Duodenal mucosa (tissue), 2 donors: Measurements from ENCODE around the gene PMCH.
"Not testable (repeated sequence)": the region's sequence is repeated elsewhere in the genome, so short reads cannot be mapped to it uniquely, and the experiment has no call there.

Source experiments
- H3K27ac ChIP-seq: one replicate; pipeline ENCODE4 v1.7.0; 2013; ENCODE audit warnings: low read depth, low read length
- H3K27me3 ChIP-seq, 2 donors: one replicate each; pipeline ENCODE4 v1.7.0; 2013; ENCODE audit warnings: low read length in 2 of 2, control low read depth in 1 of 2; ENCODE audit not compliant: insufficient read depth in 2 of 2, control insufficient read depth in 1 of 2
- H3K36me3 ChIP-seq, 2 donors: one replicate each; pipeline ENCODE4 v1.7.0; 2013; ENCODE audit warnings: low read length in 2 of 2, control low read depth in 1 of 2; ENCODE audit not compliant: insufficient read depth in 2 of 2, control insufficient read depth in 1 of 2
- H3K4me1 ChIP-seq, 2 donors: one replicate each; pipeline ENCODE4 v1.7.0; 2013; ENCODE audit warnings: low read length in 2 of 2, control low read depth in 1 of 2; ENCODE audit not compliant: insufficient read depth in 2 of 2, control insufficient read depth in 1 of 2
- H3K4me3 ChIP-seq, 2 donors: one replicate each; pipeline ENCODE4 v1.7.0; 2013; ENCODE audit warnings: low read length in 2 of 2, low read depth in 1 of 2
- H3K9ac ChIP-seq, 2 donors: one replicate each; pipeline ENCODE4 v1.7.0; 2013; ENCODE audit warnings: low read length in 2 of 2, low read depth in 1 of 2
- H3K9me3 ChIP-seq, 2 donors: one replicate each; pipeline ENCODE4 v1.7.0; 2013; ENCODE audit warnings: low read length in 2 of 2, control low read depth in 1 of 2; ENCODE audit not compliant: control insufficient read depth in 1 of 2

The PMCH gene, protein sequence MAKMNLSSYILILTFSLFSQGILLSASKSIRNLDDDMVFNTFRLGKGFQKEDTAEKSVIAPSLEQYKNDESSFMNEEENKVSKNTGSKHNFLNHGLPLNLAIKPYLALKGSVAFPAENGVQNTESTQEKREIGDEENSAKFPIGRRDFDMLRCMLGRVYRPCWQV

DNA sequence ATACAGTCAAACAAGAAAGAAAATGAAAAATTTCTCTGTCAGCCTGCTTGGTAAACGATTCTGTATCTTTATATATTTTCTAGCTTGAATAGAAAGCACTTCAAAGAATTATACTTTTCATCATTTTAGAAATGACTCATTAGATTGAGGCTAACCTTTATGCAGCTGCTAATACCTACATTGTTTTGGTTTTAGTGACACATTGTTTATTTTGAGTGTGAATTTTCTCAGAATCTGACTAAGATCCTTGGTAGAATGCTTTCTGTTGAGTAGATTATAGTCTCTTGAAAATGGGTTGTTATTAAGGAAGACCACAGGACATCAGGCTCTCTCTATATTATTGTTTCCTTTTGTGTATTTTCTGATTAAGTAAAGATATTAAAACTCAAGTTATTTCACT lies at the start of gene PMCH:
TSS of gene PMCH (minus strand) at position 45 of the 400 bp plus-strand sequence. CDS start 63 bp downstream, outside the sequence.
- no peaks in the 10 kb centered on the region for H3K27me3 ChIP-seq

DNA sequence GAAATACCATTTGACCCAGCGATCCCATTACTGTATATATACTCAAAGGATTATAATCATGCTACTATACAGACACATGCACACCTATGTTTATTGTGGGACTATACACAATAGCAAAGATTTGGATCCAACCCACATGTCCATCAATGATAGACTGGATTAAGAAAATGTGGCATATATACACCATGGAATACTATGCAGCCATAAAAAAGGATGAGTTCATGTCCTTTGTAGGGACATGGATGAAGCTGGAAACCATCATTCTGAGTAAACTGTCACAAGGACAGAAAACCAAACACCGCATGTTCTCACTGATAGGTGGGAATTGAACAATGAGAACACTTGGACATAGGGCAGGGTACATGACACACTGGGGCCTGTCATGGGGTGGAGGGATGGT lies 43.2 kb upstream of the PMCH start:
- H3K9me3 ChIP-seq: not testable (repeated sequence)

More for the DNA sequence above, at the start of gene PMCH:
- Histone ChIP-seq H3K36me3 (no peaks in the 10 kb centered on the region), H3K4me1 (no peaks in the 10 kb centered on the region), H3K9ac (no peak within 1 kb of the TSS), H3K27ac (no peak within 1 kb of the TSS), H3K4me3 (no peak within 1 kb of the TSS), H3K9me3 (no peaks in the 10 kb centered on the region)

DNA sequence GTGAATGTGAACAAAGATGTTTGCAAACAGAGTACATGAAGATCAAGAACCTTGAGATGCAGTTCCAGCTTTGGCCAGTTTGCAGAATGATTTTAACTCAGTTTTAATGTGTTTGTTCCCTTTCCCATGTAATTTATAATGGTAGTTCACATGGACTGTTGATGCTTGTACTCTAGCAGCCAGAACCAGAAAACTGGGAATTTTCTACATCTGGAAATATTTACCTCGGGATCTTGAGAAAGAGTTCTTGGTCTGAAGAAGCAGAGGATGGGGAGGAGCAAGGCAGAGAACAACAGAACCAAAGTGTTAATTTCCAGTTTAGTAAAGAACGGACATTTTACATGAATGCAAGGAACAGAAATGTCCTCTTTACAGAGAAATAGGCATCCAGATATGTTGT lies 37.0 kb upstream of the PMCH start:
- Histone ChIP-seq H3K36me3 (no peaks in the 10 kb centered on the region), H3K9me3 (no peaks in the 10 kb centered on the region), H3K27me3 (no peaks in the 10 kb centered on the region), H3K4me3 (no peak overlapping the region), H3K27ac (no peak overlapping the region), H3K9ac (no peak overlapping the region), H3K4me1 (no peaks in the 10 kb centered on the region)

More for the DNA sequence above, 43.2 kb upstream of the PMCH start:
- not testable (repeated sequence) for H3K4me1 ChIP-seq, H3K27ac ChIP-seq, H3K36me3 ChIP-seq, H3K27me3 ChIP-seq, H3K9ac ChIP-seq, H3K4me3 ChIP-seq

DNA sequence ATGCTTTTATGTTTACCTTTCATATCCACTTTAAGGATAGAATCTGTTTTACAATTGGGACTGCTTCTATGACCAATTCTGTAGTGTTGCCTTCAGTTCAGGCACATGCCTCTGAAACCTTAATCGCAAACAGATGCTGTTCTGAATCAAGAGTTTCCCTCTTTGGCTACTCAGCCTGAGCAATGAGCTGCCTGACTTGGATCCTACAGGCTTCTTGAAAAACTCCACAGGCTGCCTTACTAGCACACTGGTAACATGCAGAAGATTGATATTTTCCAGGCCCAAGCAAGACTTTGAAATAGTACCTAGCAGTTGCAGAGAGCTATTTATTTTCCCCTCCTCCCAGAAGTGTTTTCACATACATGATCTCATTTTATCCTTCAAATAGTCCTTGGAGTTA lies 34.8 kb upstream of the PMCH start:
- H3K36me3 ChIP-seq: no peaks in the 10 kb centered on the region
- no peaks in the 10 kb centered on the region for H3K9me3 ChIP-seq
- H3K27ac ChIP-seq: no peak overlapping the region
- no peaks in the 10 kb centered on the region for H3K4me1 ChIP-seq
- H3K27me3 ChIP-seq: no peaks in the 10 kb centered on the region
- no peak overlapping the region for H3K4me3 ChIP-seq
- H3K9ac ChIP-seq: no peak overlapping the region

DNA sequence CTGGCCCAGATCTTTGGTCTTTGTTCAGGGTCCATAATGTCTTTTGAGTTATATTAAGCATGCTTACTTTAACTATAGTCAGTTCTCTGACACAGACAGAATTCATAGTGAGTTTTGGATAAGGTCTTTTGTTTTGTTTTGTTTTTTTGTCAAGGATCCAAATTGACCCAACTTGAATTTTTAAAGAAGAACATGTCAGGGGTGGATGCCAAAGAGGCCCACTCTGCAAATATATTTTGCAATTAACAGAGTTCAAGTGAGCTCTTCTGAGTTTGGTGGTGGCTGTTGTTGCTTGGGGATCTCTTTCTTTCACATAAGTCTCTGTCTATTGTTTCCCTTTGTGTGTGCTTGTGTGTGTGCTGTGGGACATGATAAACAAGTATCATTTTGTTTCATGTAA lies 34.4 kb upstream of the PMCH start:
- no peaks in the 10 kb centered on the region for H3K9me3 ChIP-seq
- H3K9ac ChIP-seq: no peak overlapping the region
- H3K27me3 ChIP-seq: no peaks in the 10 kb centered on the region
- H3K36me3 ChIP-seq: no peaks in the 10 kb centered on the region
- H3K27ac ChIP-seq: no peak overlapping the region
- H3K4me3 ChIP-seq: no peak overlapping the region
- H3K4me1 ChIP-seq: no peaks in the 10 kb centered on the region

DNA sequence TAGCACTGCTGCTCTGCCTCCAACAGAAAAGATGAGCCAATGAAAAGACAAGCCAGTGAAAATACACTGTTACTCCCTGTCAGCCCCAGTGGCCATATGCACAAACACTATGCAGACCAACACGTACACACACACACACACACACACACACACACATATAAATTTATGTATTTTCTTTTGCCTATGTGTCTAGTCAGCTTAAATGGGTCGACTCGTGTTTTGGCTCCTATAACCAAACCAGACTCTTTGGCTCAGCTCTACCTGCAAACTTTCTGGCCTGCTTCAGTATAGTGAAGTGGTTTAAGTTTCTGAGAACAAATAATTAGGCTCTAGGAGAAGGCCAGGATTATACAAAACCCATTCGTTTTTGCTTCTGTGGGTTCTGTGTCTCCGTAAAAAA lies 30.3 kb upstream of the PMCH start:
- Histone ChIP-seq H3K4me1 (no peaks in the 10 kb centered on the region), H3K9me3 (no peaks in the 10 kb centered on the region), H3K36me3 (no peaks in the 10 kb centered on the region), H3K27me3 (no peaks in the 10 kb centered on the region), H3K27ac (no peak overlapping the region), H3K4me3 (no peak overlapping the region), H3K9ac (no peak overlapping the region)

DNA sequence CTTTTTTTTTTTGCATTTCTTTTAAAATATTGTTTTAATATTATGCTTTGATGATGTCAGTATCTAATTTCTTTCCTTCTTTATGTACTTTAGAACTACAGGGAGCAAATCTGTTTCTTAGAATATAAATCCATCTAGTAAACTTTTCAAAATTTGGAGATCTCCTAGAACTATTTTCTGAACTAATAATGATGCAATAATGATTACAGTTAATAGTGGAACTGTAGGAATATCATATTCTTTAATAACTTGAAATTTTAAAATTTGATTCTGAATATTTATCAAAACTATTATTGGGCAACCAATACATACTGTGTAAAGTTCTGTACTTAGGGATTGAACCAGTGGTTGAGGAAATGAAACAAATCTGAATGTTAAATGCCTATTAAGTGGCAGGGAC lies 23.1 kb upstream of the PMCH start:
- no peak overlapping the region for H3K9ac ChIP-seq
- H3K9me3 ChIP-seq: no peaks in the 10 kb centered on the region
- no peak overlapping the region for H3K27ac ChIP-seq

DNA sequence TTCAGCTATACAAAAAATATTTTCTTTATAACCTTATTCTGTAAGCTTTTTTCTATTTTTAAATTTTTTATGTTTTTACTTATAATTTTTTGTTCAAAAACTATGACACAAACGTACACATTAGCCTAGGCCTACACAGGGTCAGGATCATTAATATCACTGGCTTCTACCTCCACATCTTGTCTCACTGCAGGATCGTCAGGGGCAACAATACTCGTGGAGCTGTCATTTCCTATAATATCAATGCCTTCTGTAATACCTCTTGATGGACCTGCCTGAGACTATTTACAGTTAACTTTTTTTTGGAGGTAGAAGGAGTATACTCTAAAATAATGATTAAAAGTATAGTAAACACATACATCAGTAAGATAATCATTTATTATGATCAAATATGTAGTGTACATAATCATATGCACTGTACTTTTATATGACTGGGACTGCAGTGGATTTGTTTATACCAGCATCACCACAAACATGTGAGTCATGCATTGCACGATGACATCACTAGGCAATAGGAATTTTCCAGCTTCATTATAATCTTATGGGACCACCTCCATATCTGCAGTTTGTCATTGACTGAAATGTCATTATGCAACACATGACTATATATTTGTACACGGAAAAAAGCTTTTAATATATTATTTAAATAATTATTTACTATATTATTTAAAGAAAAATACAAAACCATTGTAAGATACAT lies 18.5 kb upstream of the PMCH start:
- H3K4me1 ChIP-seq: no peaks in the 10 kb centered on the region
- H3K4me3 ChIP-seq: no peak overlapping the region
- H3K36me3 ChIP-seq: no peaks in the 10 kb centered on the region
- H3K27ac ChIP-seq: no peak overlapping the region
- H3K9me3 ChIP-seq: no peaks in the 10 kb centered on the region
- no peaks in the 10 kb centered on the region for H3K27me3 ChIP-seq
- H3K9ac ChIP-seq: no peak overlapping the region

More for the DNA sequence above, 23.1 kb upstream of the PMCH start:
- no peaks in the 10 kb centered on the region for H3K36me3 ChIP-seq
- H3K4me1 ChIP-seq: no peaks in the 10 kb centered on the region
- H3K4me3 ChIP-seq: no peak overlapping the region
- H3K27me3 ChIP-seq: no peaks in the 10 kb centered on the region

DNA sequence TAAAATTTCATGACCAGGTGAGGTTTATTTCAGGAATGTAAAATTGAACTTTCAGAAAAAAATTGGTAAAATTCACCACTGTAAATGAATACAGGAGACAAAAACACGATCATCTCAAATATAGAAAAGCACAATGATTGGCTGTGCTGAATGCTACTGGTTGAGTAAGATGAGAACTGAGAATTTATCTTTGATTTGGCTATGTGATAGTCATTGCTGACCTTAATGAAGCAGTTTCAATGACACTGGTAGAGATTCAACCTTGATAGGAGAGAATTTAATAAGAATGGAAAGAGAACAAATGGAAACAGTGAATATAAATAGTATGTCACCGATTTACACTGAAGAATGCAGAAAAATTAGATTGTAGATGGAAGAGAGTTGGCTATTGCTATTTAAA lies 6.4 kb upstream of the PMCH start:
- H3K4me3 ChIP-seq: no peak overlapping the region
- H3K4me1 ChIP-seq: no peaks in the 10 kb centered on the region
- H3K36me3 ChIP-seq: no peaks in the 10 kb centered on the region
- H3K9ac ChIP-seq: no peak overlapping the region
- H3K9me3 ChIP-seq: peaks cover 0 to 2% of the 10 kb centered on the region in 2 donors
- H3K27ac ChIP-seq: no peak overlapping the region
- H3K27me3 ChIP-seq: no peaks in the 10 kb centered on the region

DNA sequence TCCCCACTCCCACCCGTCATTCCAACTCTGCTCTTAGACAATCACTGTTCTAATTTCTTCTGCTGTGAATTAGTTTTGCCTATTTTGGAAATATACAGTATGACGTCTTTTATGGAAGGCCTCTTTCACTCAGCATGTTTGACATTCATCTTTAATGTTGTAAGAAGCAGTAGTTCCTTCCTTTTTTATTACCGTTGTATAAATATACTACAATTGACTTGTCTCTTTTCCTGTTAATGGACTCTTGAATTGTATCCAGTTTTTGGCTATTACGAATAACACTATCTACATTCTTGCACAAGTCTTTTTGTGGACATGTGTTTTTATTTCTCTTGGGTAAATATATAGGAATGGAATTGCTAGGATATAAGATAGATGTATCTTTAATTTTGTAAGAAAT lies 4.9 kb upstream of the PMCH start:
- H3K27me3 ChIP-seq: no peaks in the 10 kb centered on the region
- no peaks in the 10 kb centered on the region for H3K36me3 ChIP-seq
- no peak overlapping the region for H3K9ac ChIP-seq
- H3K4me3 ChIP-seq: no peak overlapping the region
- H3K9me3 ChIP-seq: no peaks in the 10 kb centered on the region
- H3K4me1 ChIP-seq: no peaks in the 10 kb centered on the region
- no peak overlapping the region for H3K27ac ChIP-seq
